Chondrocyte (in vitro differentiated cells): ENCODE data around the gene LRP1-AS. TPM values are rescaled to one million over a fixed set of nuclear protein-coding genes. Genes with fewer than 3 reads are reported as not detected.

Experiments used
- DNase-seq: peaks from one replicate; pipeline ENCODE4 v3.0.0; 2021; ENCODE audit warnings: mixed read lengths, low spot score
- H3K27ac Mint-ChIP-seq: one replicate; pipeline ENCODE4 v1.8.0; 2021; ENCODE audit warnings: mild to moderate bottlenecking, moderate library complexity, mixed read lengths; ENCODE audit not compliant: unreplicated experiment
- H3K27me3 Mint-ChIP-seq: 2 replicates; pipeline ENCODE4 v1.8.0; 2021; ENCODE audit warnings: low read depth, mixed read lengths
- H3K36me3 Mint-ChIP-seq: 2 replicates; pipeline ENCODE4 v1.8.0; 2021; ENCODE audit warnings: low read depth, mixed read lengths
- H3K4me1 Mint-ChIP-seq: 2 replicates; pipeline ENCODE4 v1.8.0; 2021; ENCODE audit warnings: low read depth, mild to moderate bottlenecking, mixed read lengths
- H3K4me3 Mint-ChIP-seq: one replicate; pipeline ENCODE4 v1.8.0; 2021; ENCODE audit warnings: mild to moderate bottlenecking, moderate library complexity, mixed read lengths; ENCODE audit not compliant: unreplicated experiment
- H3K9me3 Mint-ChIP-seq: 2 replicates; pipeline ENCODE4 v1.8.0; 2021; ENCODE audit warnings: low read depth, mixed read lengths
- CTCF ChIP-seq: fragments of 200-600 bp; sonication (generic); IDR thresholded peaks from 2 replicates; pipeline ENCODE4 v1.5.0; 2021; ENCODE audit warnings: antibody characterized with exemption, mild to moderate bottlenecking, moderate library complexity
- total RNA-seq: library from RNA; stranded (reverse); gene quantifications from 3 replicates; pipeline ENCODE4 v1.2.1, GENCODE V29; 2021

The LRP1-AS gene
- total RNA-seq, 1 donor from 2014 or later = not detected

DNA sequence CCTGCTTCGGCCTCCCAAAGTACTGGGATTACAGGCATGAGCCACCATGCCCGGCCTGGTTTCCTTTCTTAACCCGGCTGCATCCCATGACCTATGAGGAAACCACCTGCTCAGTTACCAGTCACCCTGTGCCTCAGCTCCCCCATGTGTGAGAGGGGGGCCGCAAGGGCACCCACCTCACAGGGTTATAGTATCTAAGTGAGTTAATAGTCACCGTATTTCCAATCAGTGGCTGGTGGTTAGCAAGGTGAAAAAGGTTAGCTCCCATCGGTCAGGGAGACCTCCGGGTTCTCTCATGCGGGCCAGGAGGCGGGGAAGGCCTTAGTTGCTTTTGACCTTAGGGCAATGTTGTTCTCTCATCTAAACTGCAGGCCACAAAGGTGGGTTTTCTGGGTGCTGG is 12.5 kb downstream of the LRP1-AS start:
- no peak for TF ChIP-seq CTCF
- Mint-ChIP-seq H3K27ac (peak overlapping the region; percentile 91), H3K36me3 (peaks cover 12% of the 10 kb centered on the region), H3K9me3 (no peaks in the 10 kb centered on the region), H3K4me1 (peaks cover 98% of the 10 kb centered on the region), H3K4me3 (peak overlapping the region; percentile 87), H3K27me3 (no peaks in the 10 kb centered on the region)
- DNase-seq = no peak

DNA sequence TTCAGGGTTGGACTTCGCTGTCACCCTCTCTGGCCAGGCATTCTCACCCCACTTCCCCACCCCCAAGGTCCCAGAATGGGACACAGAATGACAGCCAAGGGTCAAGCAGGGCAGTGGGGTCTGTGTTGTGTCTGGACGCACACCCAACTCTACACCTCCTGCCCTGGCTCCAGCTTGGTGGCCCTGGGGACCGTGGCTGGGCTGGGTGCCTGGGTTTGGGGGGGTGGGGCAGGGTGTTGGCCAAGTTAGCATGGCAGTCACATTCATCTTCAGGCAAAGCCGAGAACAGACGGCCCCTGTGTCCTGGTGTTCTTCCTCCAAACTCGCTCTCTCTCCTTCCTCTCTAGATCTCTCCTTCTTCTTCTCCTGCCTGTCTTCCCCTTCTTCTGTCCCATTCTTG is 13.5 kb downstream of the LRP1-AS start:
- H3K9me3 Mint-ChIP-seq = no peaks in the 10 kb centered on the region
- peak overlapping the region; percentile 87 for H3K4me3 Mint-ChIP-seq
- H3K36me3 Mint-ChIP-seq = peaks cover 4% of the 10 kb centered on the region
- TF ChIP-seq CTCF = no peak
- no peaks in the 10 kb centered on the region for H3K27me3 Mint-ChIP-seq
- DNase-seq = no peak
- peak overlapping the region; percentile 91 for H3K27ac Mint-ChIP-seq
- H3K4me1 Mint-ChIP-seq = peaks cover 92% of the 10 kb centered on the region

GRCh38 chr12:57133013-57133569 is 14.3 kb downstream of the LRP1-AS start:
- Mint-ChIP-seq H3K4me3 (peak overlapping the region; percentile 87), H3K9me3 (no peaks in the 10 kb centered on the region), H3K27me3 (no peaks in the 10 kb centered on the region), H3K4me1 (peaks cover 84% of the 10 kb centered on the region), H3K27ac (peak overlapping the region; percentile 91), H3K36me3 (no peaks in the 10 kb centered on the region)
- peak; percentile 16 for TF ChIP-seq CTCF
- no peak for DNase-seq

- H3K9me3 Mint-ChIP-seq = no peaks in the 10 kb centered on the region
- H3K27ac Mint-ChIP-seq = peak overlapping the region; percentile 91
- H3K36me3 Mint-ChIP-seq = no peaks in the 10 kb centered on the region
- no peak for TF ChIP-seq CTCF
- H3K4me1 Mint-ChIP-seq = peaks cover 79% of the 10 kb centered on the region
- DNase-seq = no peak
- peak overlapping the region; percentile 87 for H3K4me3 Mint-ChIP-seq
- no peaks in the 10 kb centered on the region for H3K27me3 Mint-ChIP-seq
Measured at GRCh38 chr12:57131896-57132744, 15.3 kb downstream of the LRP1-AS start.

DNA sequence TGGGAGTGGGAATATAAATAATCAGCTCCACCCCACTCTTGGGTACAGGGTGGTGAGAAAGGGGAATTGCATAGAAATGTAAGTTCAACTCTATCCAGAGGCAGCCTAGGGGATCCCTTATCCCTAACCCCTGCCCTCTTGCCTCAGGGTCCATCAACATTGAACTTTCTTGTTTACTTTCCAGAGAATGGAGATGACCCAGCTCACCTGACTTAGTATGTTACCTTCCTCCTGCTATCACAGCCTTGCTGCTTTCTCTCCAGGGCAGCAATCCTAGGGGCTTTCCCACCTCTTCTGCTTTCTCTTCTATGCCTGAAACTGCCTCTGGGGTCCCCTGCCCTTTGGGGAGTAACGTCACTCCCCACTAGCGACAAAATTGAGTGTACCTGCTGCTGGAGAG is 16.5 kb downstream of the LRP1-AS start:
- H3K4me3 Mint-ChIP-seq = peak overlapping the region; percentile 87
- peaks cover 76% of the 10 kb centered on the region for H3K4me1 Mint-ChIP-seq
- H3K27ac Mint-ChIP-seq = peak overlapping the region; percentile 91

More for the DNA sequence above, 16.5 kb downstream of the LRP1-AS start:
- H3K36me3 Mint-ChIP-seq = no peaks in the 10 kb centered on the region
- DNase-seq = no peak
- TF ChIP-seq CTCF = no peak
- no peaks in the 10 kb centered on the region for H3K27me3 Mint-ChIP-seq
- H3K9me3 Mint-ChIP-seq = no peaks in the 10 kb centered on the region
